ENCODE results near the gene FRMD8.

FRMD8 gene

DNA sequence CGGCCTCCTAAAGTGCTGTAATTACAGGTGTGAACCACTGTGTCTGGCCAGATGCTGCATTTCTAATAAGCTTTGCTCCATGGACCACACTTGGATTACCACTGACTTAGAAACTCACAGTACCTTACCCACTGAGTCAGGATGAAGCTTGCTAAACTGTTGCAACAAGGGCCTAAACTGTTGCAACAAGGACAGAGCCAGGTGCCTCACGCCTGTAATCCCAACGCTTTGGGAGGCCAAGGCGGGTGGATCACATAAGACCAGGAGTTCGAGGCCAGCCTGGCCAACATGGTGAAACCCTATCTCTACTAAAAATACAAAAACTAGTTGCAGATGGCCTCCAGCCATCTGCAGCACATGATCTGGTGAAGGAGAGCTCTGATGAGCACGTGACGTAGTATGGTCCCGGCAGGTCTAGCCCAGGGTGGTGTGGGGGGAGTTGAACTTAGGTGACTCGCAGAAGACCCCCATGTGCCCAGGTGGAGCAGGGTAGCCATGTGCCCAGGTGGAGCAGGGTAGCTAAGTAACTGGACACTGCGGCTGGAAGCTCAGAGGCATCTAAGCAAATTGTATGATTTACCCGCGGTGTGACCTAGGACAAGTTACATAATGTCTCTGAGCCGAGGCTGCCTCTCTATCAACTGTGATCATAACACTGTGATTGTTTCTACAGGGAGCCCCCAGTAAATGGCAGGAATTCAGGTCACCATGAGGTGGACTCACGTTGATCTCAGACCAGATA lies 12.4 kb upstream of the FRMD8 start:
- Histone ChIP-seq H3K9me3 (ENCODE audit: control insufficient read depth in 1 of 2, low read length in 2 of 2) (no peaks in the 10 kb centered on the region), H3K36me3 (ENCODE audit: control insufficient read depth in 1 of 2, insufficient read depth in 2 of 2, low read length in 2 of 2) (no peaks in the 10 kb centered on the region), H3K4me3 (ENCODE audit: low read depth in 1 of 2, low read length in 2 of 2) (no peak overlapping the region), H3K27ac (ENCODE audit: low read depth, low read length) (no peak overlapping the region), H3K4me1 (ENCODE audit: control insufficient read depth in 1 of 2, insufficient read depth in 2 of 2, low read length in 2 of 2) (peaks cover 20 to 24% of the 10 kb centered on the region in 2 donors), H3K9ac (ENCODE audit: low read depth in 1 of 2, low read length in 2 of 2) (no peak overlapping the region), H3K27me3 (ENCODE audit: control insufficient read depth in 1 of 2, insufficient read depth in 2 of 2, low read length in 2 of 2) (no peaks in the 10 kb centered on the region)

GRCh38 chr11:65375012-65375411 lies 11.4 kb upstream of the FRMD8 start:
- no peak overlapping the region for H3K27ac ChIP-seq (ENCODE audit: low read depth, low read length)
- peaks cover 30 to 33% of the 10 kb centered on the region in 2 donors for H3K4me1 ChIP-seq (ENCODE audit: control insufficient read depth in 1 of 2, insufficient read depth in 2 of 2, low read length in 2 of 2)
- H3K36me3 ChIP-seq (ENCODE audit: control insufficient read depth in 1 of 2, insufficient read depth in 2 of 2, low read length in 2 of 2), result no peaks in the 10 kb centered on the region
- no peaks in the 10 kb centered on the region for H3K27me3 ChIP-seq (ENCODE audit: control insufficient read depth in 1 of 2, insufficient read depth in 2 of 2, low read length in 2 of 2)
- no peak overlapping the region for H3K9ac ChIP-seq (ENCODE audit: low read depth in 1 of 2, low read length in 2 of 2)
- H3K9me3 ChIP-seq (ENCODE audit: control insufficient read depth in 1 of 2, low read length in 2 of 2), result no peaks in the 10 kb centered on the region
- H3K4me3 ChIP-seq (ENCODE audit: low read depth in 1 of 2, low read length in 2 of 2), result no peak overlapping the region

DNA sequence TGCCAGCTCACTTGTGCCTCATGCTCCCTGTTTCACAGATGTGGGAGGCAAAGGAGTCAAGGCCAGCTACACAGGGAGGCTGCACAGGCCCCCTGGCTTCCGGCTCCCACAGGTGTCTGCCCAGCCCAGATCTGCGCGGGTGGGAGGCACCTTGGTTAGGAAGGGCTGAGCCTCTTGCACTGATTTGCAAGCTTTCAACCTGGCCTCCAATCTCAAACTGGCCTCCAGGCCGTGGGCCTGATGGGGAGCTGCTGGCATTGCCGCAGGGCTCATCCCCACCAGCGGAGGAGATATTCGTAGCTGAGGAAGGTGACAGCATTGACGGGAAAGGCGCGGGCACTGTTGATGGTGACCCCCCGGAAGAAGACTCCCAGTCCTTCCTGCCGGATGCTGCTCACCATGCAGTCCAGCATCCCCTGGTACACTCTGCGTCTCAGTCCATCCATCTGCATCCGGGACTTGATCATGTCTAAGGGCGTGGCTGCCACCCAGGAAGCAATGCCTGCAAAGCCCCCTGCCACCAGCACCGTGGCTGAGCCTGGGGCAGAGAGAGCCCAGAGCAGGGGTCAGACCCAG lies 10.2 kb upstream of the FRMD8 start:
- Histone ChIP-seq H3K27ac (ENCODE audit: low read depth, low read length) (no peak overlapping the region), H3K4me1 (ENCODE audit: control insufficient read depth in 1 of 2, insufficient read depth in 2 of 2, low read length in 2 of 2) (peaks cover 36 to 45% of the 10 kb centered on the region in 2 donors), H3K9ac (ENCODE audit: low read depth in 1 of 2, low read length in 2 of 2) (no peak overlapping the region)

DNA sequence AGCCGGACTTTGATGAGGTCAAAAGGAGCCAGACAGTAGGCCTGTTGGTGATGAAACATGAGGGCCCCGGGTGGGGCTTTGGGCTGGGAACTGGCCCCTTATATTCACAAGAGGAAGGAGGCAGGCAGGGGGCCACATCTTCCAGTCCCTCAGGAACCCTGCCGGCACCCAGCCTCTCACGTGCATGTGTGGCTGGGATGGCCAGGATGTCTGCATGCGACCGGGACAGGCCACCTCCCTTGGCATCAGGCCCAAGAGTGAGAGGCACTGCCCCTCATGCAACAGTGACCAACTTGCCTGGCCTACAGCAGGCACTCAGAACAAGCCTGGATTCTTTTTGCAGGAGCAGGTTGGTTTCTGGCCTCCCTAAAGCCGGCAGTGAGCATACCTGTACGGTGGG lies 9.4 kb upstream of the FRMD8 start:
- Histone ChIP-seq H3K9ac (ENCODE audit: low read depth in 1 of 2, low read length in 2 of 2) (no peak overlapping the region), H3K4me1 (ENCODE audit: control insufficient read depth in 1 of 2, insufficient read depth in 2 of 2, low read length in 2 of 2) (peaks cover 36 to 52% of the 10 kb centered on the region in 2 donors), H3K27ac (ENCODE audit: low read depth, low read length) (no peak overlapping the region)

More for the DNA sequence above, 10.2 kb upstream of the FRMD8 start:
- Histone ChIP-seq H3K9me3 (ENCODE audit: control insufficient read depth in 1 of 2, low read length in 2 of 2) (no peaks in the 10 kb centered on the region), H3K4me3 (ENCODE audit: low read depth in 1 of 2, low read length in 2 of 2) (no peak overlapping the region), H3K27me3 (ENCODE audit: control insufficient read depth in 1 of 2, insufficient read depth in 2 of 2, low read length in 2 of 2) (no peaks in the 10 kb centered on the region), H3K36me3 (ENCODE audit: control insufficient read depth in 1 of 2, insufficient read depth in 2 of 2, low read length in 2 of 2) (no peaks in the 10 kb centered on the region)

GRCh38 chr11:65377777-65378176 lies 8.7 kb upstream of the FRMD8 start:
- Histone ChIP-seq H3K9me3 (ENCODE audit: control insufficient read depth in 1 of 2, low read length in 2 of 2) (no peaks in the 10 kb centered on the region), H3K9ac (ENCODE audit: low read depth in 1 of 2, low read length in 2 of 2) (peak overlapping the region in 1 of 2 donors; percentile 25), H3K36me3 (ENCODE audit: control insufficient read depth in 1 of 2, insufficient read depth in 2 of 2, low read length in 2 of 2) (no peaks in the 10 kb centered on the region), H3K27ac (ENCODE audit: low read depth, low read length) (no peak overlapping the region), H3K4me3 (ENCODE audit: low read depth in 1 of 2, low read length in 2 of 2) (no peak overlapping the region), H3K27me3 (ENCODE audit: control insufficient read depth in 1 of 2, insufficient read depth in 2 of 2, low read length in 2 of 2) (no peaks in the 10 kb centered on the region), H3K4me1 (ENCODE audit: control insufficient read depth in 1 of 2, insufficient read depth in 2 of 2, low read length in 2 of 2) (peaks cover 40 to 58% of the 10 kb centered on the region in 2 donors)

More for the DNA sequence above, 9.4 kb upstream of the FRMD8 start:
- Histone ChIP-seq H3K36me3 (ENCODE audit: control insufficient read depth in 1 of 2, insufficient read depth in 2 of 2, low read length in 2 of 2) (no peaks in the 10 kb centered on the region), H3K27me3 (ENCODE audit: control insufficient read depth in 1 of 2, insufficient read depth in 2 of 2, low read length in 2 of 2) (no peaks in the 10 kb centered on the region), H3K4me3 (ENCODE audit: low read depth in 1 of 2, low read length in 2 of 2) (no peak overlapping the region), H3K9me3 (ENCODE audit: control insufficient read depth in 1 of 2, low read length in 2 of 2) (no peaks in the 10 kb centered on the region)

DNA sequence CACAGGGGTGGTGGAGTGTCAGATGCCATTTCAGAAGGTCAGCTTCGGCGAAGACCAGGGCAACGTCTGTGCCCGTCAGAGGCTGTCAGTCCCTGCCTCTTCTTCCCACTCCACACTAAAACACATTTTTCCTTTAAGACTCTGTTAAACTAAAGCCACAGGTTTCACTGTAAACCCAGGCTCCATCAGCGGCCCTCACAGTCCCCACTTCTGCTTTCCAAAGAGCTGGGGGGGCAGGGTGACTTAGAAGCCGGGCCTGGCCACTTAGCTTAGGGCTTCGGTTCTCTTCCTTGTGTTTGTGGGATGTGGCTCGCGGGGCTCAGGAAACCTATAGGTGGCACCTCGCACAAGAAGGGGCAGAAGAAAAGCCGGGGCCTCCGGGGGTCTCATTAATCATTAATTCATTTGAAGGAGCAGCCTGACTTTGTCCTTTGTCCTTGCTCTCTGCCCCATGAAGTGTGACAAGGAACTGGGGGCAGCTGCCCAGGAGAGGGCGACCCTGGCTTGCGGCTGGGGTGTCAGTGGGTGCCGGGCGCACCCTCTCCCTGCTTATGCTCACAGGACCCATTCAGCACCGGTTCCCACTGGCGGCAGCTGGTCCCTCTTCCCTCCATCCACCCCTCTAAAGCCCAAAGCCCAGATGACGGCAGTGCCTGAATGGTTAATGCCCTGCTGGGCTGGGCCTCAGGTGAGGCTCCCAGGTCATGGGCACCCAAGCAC lies 8.1 kb upstream of the FRMD8 start:
- no peaks in the 10 kb centered on the region for H3K9me3 ChIP-seq (ENCODE audit: control insufficient read depth in 1 of 2, low read length in 2 of 2)
- no peaks in the 10 kb centered on the region for H3K27me3 ChIP-seq (ENCODE audit: control insufficient read depth in 1 of 2, insufficient read depth in 2 of 2, low read length in 2 of 2)
- H3K27ac ChIP-seq (ENCODE audit: low read depth, low read length), result no peak overlapping the region
- peak overlapping the region; percentile 25 to 35 for H3K9ac ChIP-seq (ENCODE audit: low read depth in 1 of 2, low read length in 2 of 2)
- no peaks in the 10 kb centered on the region for H3K36me3 ChIP-seq (ENCODE audit: control insufficient read depth in 1 of 2, insufficient read depth in 2 of 2, low read length in 2 of 2)
- H3K4me1 ChIP-seq (ENCODE audit: control insufficient read depth in 1 of 2, insufficient read depth in 2 of 2, low read length in 2 of 2), result peaks cover 46 to 63% of the 10 kb centered on the region in 2 donors
- H3K4me3 ChIP-seq (ENCODE audit: low read depth in 1 of 2, low read length in 2 of 2), result peak overlapping the region; percentile 2 to 25

- Histone ChIP-seq H3K36me3 (ENCODE audit: control insufficient read depth in 1 of 2, insufficient read depth in 2 of 2, low read length in 2 of 2) (no peaks in the 10 kb centered on the region), H3K27me3 (ENCODE audit: control insufficient read depth in 1 of 2, insufficient read depth in 2 of 2, low read length in 2 of 2) (no peaks in the 10 kb centered on the region), H3K4me1 (ENCODE audit: control insufficient read depth in 1 of 2, insufficient read depth in 2 of 2, low read length in 2 of 2) (peaks cover 50 to 64% of the 10 kb centered on the region in 2 donors), H3K27ac (ENCODE audit: low read depth, low read length) (no peak overlapping the region), H3K9ac (ENCODE audit: low read depth in 1 of 2, low read length in 2 of 2) (peak overlapping the region; percentile 12 to 35), H3K4me3 (ENCODE audit: low read depth in 1 of 2, low read length in 2 of 2) (peak overlapping the region; percentile 2 to 25), H3K9me3 (ENCODE audit: control insufficient read depth in 1 of 2, low read length in 2 of 2) (no peaks in the 10 kb centered on the region)
Observed at GRCh38 chr11:65378928-65379638, 7.4 kb upstream of the FRMD8 start.

DNA sequence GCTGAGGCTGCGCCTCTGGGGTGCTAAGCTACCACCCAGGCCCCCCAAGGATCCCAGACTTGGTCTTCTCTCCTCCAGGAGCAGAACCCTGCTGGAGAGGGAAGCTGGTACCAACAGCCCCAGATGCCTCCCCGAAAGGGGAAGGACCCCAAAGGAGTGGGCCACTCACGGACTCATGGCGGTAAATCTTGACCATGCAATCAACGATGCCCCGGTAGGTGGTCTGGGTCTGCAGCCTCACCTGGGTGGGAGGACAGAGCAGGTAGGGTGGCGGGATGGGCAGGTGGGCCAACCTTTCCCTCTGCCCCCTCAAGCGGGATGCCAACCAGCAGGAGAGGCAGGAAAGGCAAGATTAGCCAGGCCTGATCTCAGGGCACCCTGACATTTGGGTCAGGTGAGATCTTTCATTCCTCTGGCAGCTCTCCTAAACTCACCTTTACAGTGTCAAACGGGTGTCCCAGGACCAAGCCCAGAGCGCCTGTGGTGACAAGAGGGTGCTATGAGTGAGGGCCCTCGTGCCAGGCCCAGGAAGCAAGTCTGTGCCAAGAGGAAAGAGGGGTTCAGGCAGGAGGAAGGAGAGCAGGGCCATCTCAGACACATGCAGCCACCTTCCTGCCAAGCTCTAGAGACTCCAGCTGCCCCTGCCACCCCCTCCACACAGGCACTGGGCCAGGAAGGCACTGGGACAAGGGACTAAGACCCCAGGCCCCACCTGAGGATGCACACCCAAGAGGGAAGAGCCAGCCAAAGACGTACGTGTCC lies 6.6 kb upstream of the FRMD8 start:
- peak overlapping the region; percentile 5 for H3K27ac ChIP-seq (ENCODE audit: low read depth, low read length)
- H3K27me3 ChIP-seq (ENCODE audit: control insufficient read depth in 1 of 2, insufficient read depth in 2 of 2, low read length in 2 of 2), result no peaks in the 10 kb centered on the region
- no peaks in the 10 kb centered on the region for H3K9me3 ChIP-seq (ENCODE audit: control insufficient read depth in 1 of 2, low read length in 2 of 2)
- H3K4me3 ChIP-seq (ENCODE audit: low read depth in 1 of 2, low read length in 2 of 2), result peak overlapping the region in 1 of 2 donors; percentile 10
- peak overlapping the region; percentile 12 to 35 for H3K9ac ChIP-seq (ENCODE audit: low read depth in 1 of 2, low read length in 2 of 2)
- H3K4me1 ChIP-seq (ENCODE audit: control insufficient read depth in 1 of 2, insufficient read depth in 2 of 2, low read length in 2 of 2), result peaks cover 50 to 63% of the 10 kb centered on the region in 2 donors
- no peaks in the 10 kb centered on the region for H3K36me3 ChIP-seq (ENCODE audit: control insufficient read depth in 1 of 2, insufficient read depth in 2 of 2, low read length in 2 of 2)

GRCh38 chr11:65380460-65381119 lies 5.8 kb upstream of the FRMD8 start:
- Histone ChIP-seq H3K9me3 (ENCODE audit: control insufficient read depth in 1 of 2, low read length in 2 of 2) (no peaks in the 10 kb centered on the region), H3K27ac (ENCODE audit: low read depth, low read length) (peak overlapping the region; percentile 47), H3K9ac (ENCODE audit: low read depth in 1 of 2, low read length in 2 of 2) (peak overlapping the region; percentile 12 to 35), H3K4me1 (ENCODE audit: control insufficient read depth in 1 of 2, insufficient read depth in 2 of 2, low read length in 2 of 2) (peaks cover 52 to 62% of the 10 kb centered on the region in 2 donors), H3K36me3 (ENCODE audit: control insufficient read depth in 1 of 2, insufficient read depth in 2 of 2, low read length in 2 of 2) (no peaks in the 10 kb centered on the region), H3K4me3 (ENCODE audit: low read depth in 1 of 2, low read length in 2 of 2) (peak overlapping the region in 1 of 2 donors; percentile 18), H3K27me3 (ENCODE audit: control insufficient read depth in 1 of 2, insufficient read depth in 2 of 2, low read length in 2 of 2) (no peaks in the 10 kb centered on the region)
